GM19193 (cell line): ENCODE results near the gene FAM168B.

Source experiments
- POLR2A ChIP-seq: IDR thresholded peaks from 4 replicates; pipeline ENCODE4 v1.6.1; 2011; ENCODE audit not compliant: insufficient read depth, insufficient read length; ENCODE audit errors: extremely low read depth

The FAM168B gene

DNA sequence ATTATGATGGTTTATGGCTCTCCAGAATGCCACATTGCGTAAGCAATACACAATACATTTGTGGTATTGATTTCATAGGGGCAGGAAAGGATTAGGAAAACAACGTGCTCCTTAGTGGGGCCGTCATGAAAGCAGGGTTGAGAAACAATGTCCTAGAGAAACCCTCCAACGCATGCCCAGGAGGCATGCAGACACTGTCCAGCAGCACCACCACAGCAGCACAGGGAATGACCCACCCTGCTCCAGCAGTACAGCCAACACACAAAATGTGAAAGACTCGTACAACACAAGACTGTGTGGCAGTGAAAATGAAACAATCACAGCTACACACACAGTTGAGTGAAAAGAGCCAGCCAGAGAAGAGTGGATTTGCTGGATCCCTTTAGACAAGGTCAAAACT lies 66.3 kb downstream of the FAM168B start:
- no peak for TF ChIP-seq POLR2A

GRCh38 chr2:131023758-131024157 lies 69.5 kb downstream of the FAM168B start:
- TF ChIP-seq POLR2A: no peak

DNA sequence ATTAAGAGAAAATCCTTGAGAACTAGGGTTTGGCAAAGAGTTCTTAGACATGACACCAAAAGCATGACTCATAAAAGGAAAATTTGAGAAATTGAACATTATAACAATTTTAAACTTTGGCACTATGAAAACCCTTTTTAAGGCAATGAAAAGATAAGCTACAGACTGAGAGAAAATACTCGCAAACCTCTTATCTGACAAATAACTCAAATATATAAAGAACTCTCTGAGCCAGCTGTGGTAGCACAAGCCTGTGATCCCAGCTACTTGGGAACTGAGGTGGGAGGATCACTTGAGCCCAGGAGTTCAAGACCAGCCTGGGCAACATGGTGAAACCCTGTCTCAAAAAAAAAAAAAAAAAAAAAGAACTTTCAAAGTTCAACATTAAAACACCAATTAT lies 70.5 kb downstream of the FAM168B start:
- no peak for TF ChIP-seq POLR2A

- no peak for TF ChIP-seq POLR2A
Measured at GRCh38 chr2:131016826-131017741, 76.2 kb downstream of the FAM168B start.

- no peak for TF ChIP-seq POLR2A
Measured at GRCh38 chr2:131015764-131016163, 77.5 kb downstream of the FAM168B start.

DNA sequence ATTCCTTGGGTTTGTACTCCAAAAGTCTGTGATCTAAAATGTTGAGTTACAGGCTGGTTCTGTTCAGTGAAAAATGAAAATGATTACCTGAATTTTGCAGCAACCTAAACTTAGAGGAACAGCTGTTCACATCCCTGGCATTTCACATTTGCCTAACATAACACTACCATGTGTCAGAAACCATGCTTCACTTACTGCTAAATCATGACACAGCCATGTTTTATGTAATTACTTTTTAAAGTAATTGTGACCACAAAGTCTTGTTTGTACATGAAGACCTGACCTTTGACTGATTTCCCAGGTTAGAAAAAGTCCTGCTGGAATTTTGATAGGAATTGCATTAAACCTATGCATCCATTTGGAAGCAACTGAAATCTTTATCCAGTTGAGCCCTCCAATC lies 79.1 kb downstream of the FAM168B start:
- TF ChIP-seq POLR2A: no peak

- TF ChIP-seq POLR2A: no peak
Measured at GRCh38 chr2:131011486-131011885, 81.8 kb downstream of the FAM168B start.

- no peak for TF ChIP-seq POLR2A
Measured at GRCh38 chr2:131010566-131010965, 82.7 kb downstream of the FAM168B start.

GRCh38 chr2:131009713-131010475 lies 83.4 kb downstream of the FAM168B start:
- TF ChIP-seq POLR2A: no peak

GRCh38 chr2:131008967-131009366 lies 84.3 kb downstream of the FAM168B start:
- TF ChIP-seq POLR2A: no peak

DNA sequence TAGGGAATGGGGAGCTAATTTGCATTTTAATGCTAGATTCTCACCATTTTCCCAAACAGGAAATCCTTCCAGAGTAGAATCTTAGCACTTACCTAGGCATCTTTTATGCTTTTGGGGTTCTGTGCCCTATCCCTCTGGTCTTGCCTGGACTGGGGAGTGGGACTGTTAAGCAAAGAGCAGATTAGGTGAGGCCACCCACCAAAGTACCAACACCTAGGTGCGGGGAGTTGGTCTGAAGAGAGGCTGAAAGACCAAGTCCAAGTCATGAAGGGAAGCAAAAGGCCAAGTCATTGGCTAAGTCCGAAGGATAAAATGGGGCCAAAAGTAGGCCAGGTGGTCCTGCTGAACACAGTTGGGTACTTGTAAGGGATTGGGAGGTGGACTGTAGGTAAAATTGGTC lies 86.7 kb downstream of the FAM168B start:
- TF ChIP-seq POLR2A: no peak

DNA sequence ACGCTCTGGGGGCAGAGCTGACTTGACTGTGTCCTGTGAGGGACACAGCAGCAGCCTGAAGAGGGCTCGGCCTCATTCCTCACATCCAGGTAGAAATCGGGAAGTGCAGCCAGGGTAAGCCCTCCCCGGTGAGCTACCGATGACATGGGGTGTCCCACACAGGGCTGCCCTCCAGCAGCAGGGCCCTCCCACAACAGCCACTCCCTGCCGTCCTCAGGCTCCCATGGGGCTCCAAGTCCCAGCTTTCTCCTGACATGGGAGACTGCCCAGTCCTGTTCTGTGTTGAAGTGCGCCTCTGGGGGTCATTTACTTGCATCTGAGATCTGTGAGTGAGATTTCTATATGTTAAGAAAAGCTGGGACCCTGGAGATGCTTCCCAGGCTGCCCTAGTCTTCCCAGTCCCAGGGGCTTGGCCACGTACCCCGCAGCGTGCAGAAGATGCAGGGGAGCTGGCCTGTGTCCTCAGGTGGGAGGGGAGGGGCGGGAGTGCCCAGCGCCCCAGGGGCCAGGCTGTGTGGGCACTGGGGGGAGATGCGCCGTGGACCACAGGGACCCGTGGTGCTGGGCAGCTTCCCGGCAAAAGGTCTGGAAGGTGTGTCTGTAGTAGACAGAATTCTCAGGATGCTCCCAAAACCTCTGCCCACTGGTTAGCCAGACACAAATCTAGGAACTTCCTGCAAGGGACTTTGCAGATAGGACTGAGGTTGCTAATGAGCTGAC lies 87.9 kb downstream of the FAM168B start:
- no peak for TF ChIP-seq POLR2A

DNA sequence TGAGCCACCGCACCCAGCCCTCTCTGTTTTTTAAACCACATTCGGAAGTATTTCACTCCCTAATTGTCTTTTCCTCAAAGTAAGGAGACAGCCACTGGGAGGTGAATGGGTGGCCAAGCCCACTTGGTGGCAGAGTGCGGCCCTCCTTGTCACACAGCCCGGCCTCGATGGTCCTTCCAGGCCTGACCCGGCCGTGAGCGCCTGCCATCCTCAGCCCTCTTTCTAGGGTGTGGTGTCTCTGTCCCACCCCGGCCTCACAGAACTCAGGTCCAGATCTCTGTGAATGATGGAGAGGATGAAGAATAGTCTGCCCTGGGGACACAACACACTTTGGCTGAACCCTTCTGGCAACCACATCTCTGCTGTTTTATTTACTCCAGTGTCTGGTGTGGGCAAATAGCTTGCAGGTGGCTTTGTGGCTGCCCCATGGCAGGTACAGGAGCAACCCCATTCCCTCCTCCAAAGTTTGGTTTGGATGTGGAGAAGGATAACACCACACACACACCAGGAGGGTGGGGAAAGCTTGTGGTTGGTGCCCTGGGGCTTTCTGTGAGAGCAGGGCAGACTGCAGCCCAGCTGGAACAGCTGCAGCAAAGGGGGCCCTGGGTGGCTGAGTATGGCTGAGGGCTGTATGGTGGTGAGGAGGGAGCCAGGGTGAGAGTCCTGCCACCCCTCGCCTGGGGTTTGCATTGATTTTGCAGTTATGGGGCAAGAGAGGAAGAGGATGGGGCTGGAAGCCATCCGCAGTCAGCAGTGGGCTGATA lies 88.6 kb downstream of the FAM168B start:
- TF ChIP-seq POLR2A: no peak

DNA sequence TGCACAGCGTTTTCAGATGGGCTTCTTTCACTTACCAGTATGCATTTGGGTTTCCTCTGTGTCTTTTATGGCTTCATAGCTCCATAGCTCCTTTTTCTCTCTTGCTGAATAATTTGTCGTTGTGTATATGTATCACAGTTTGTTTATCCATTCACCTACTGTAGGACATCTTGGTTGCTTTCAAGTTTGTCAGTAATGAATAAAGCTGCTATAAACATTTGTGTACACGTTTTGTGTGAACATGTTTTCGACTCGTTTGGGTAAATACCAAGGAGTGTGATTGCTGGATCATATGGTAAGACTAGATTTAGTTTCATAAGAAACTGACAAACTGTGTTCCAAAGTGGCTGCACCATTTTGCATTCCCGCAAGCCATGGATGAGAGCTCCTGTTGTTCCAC lies 94.7 kb downstream of the FAM168B start:
- TF ChIP-seq POLR2A: no peak
